COLO668 (cell line): ENCODE measurements around the gene CCNK.

ENCODE experiments used
- DNase-seq: peaks from one replicate; lab custom pipeline; 2025; ENCODE audit not compliant: unreplicated experiment; lab: John Stamatoyannopoulos, UW

CCNK gene

DNA sequence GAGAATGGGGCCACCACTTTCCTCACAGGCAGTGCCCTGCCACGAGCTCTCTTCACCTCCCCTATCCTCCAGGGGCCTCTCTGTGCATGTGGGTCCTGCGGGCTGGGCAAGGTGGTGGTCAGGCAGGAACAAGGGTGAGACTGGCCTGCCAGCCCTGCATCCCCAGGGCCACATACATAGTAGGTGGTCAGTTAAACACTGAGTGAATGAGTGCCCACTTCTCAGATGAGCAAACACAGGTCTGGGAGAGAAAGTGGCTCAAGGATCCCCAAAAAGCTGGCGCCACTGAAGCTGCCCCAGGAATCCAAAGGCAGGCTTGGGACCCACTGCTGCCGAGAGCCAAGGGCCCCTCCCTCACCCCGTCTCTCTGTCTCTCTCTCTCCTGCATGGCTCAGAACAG, 51.1 kb downstream of the CCNK start:
- no peak for DNase-seq

DNA sequence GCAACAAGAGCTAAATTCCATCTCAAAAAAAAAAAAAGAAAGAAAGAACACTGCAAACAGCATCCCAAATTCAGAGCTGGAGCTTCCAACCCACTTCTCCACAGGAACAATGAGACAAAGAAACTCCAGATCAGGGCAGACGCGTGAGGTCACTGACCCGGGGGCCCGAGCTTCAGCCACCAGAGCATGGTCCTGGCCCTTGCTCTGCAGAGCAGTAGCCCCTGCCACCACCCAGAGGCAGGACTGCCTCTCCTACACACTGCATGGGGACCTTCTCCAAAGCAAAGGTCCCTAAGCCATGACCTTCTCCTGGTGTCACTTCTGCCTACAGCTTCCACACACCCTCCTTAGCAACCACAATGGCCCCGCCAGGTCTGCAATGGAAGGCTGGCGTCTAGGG, 53.1 kb downstream of the CCNK start:
- no peak for DNase-seq

- DNase-seq: no peak
Observed at GRCh38 chr14:99534863-99535262, 53.7 kb downstream of the CCNK start.

DNA sequence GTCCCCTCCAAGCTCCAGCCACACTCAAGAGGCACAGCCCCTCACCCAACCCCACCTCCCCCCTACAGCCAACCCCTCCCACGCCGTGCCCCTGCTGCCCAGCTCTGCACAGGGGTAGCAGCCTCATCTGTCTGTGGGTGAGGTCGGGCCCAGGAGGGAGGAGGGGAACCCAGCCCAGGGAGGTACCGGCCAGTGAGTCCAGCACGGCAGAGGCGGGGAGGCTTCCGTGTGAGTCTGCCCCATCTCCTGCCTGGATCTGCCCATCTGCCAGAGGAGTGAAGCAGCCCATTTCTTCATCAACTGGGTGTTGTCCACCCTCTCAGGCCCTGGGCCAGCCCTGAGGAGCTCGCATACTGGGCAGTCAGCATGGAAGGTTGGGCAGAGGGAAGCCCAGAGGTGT, 54.2 kb downstream of the CCNK start:
- no peak for DNase-seq

DNA sequence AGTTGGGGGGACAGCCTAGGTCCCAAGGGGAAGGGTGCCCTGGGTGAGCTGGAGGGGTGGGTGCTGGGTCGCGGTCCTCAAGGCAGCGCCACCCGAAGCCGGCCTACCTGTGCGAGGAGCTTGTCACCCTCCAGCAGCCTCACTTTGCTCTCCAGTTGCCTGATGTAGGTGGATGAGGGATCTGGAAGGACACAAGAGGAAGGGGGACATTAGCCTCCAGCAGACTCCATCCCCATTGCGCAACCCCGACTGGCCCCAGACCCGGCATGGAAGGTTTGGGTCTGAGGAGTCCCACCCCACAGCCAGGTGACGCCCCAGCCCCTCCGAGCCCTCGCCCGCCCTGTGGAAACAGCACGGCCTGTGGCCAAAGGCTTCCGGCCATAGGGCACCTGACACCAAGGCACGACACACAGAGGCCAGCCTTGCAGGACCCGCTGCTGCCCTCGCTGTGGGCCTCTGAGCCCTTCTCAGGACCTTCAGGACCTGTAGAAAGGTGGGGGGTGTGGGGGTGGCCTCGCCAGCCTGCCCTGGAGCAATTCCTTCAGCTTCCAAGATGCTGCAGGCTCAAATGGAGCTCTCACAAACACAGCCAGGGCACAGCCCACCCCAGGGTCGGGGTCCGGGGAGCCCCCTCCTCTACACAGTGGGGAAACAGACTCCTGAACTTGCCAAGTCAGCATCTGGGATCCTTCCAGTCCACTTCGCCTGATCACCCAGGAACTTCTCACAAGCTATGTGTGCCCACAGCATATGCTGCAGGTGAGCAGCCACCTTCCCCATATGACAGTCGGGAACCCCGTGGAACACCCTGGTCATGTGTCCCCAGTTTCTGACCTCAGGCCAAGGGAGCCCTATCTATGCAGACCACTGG, 54.9 kb downstream of the CCNK start:
- DNase-seq: no peak

DNA sequence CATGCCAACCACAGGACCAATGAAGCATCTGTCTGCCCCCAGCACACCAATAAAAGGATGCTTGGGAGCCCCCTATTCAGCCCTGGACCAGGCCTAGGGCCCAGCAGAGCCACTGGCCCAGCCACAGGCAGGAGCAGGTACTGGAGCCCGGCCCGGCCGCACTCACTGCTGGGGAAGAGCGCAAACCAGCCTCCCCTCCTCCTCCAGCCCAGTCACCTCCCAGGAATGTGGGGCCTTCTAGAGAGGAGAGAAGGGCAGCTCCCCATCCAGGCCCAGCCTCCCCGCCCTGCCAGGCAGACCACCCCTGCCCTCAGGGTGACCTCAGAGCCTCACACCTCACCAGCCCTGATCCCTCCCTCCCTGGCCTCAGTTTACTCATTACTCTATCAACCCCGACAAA, 56.2 kb downstream of the CCNK start:
- no peak for DNase-seq

GRCh38 chr14:99538275-99538674, 57.1 kb downstream of the CCNK start:
- no peak for DNase-seq

DNA sequence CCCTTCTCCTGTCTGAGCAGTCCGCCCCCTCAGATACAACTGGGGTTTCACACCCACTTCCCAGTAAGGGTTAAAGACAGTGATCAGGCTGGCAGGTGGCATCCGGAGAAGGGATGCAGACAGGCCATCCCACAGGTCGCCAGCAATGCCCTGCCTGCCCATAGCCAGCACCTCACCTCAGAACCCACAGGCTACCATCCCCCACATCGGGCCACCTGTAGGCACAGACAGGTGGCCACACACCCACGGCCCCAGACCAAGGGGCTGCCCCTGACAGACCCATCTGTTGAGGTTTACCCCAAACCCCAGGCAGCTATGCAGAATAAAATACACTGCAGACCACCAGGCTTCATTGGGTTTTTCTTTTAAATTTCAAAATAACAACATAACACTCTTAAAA, 57.5 kb downstream of the CCNK start:
- DNase-seq: no peak

- no peak for DNase-seq
Observed at GRCh38 chr14:99539491-99539890, 58.3 kb downstream of the CCNK start.

- no peak for DNase-seq
Observed at GRCh38 chr14:99540196-99541032, 59.2 kb downstream of the CCNK start.

- DNase-seq: no peak
Observed at GRCh38 chr14:99541211-99541610, 60.0 kb downstream of the CCNK start.

GRCh38 chr14:99541677-99542470, 60.7 kb downstream of the CCNK start:
- peak; percentile 46 for DNase-seq

- DNase-seq: no peak
Observed at GRCh38 chr14:99542566-99542965, 61.4 kb downstream of the CCNK start.

DNA sequence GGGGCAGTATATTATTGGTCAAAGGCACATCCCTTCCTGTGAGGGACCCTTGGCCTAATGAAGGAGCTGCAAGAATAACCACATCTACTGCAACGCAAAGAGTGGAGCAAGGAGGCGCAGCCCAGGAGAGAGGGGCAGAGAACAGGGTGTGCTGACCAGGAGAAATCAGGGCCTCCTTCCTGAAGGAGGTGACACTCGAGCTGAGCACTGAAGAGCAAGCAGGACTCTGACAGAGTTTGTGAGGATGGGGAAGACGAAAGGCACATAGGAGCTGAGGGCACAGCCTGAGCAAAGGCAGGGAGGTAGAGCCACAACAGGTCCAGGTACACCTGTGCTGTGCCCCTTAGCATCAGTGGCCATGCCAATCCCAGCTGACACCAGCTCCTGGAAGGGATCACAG, 62.2 kb downstream of the CCNK start:
- no peak for DNase-seq

DNA sequence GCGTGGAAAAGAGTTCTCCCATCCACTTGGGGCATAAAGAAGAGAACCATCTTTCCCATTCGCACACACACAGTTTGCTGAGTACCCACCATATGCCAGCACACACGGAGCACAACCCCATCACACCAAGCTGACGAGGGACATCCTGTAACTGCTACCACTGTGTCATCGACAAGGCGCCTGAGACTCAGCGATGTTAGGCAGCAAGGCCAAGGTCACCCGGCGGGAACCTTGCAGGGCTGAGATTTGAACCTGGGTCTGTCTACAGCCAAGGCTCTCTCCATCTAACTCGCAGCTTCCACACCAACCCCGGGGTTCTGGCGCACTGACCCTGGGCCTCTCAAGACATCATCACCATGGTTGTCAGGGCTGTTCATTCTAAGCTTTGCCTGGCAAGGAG, 62.8 kb downstream of the CCNK start:
- DNase-seq: no peak

DNA sequence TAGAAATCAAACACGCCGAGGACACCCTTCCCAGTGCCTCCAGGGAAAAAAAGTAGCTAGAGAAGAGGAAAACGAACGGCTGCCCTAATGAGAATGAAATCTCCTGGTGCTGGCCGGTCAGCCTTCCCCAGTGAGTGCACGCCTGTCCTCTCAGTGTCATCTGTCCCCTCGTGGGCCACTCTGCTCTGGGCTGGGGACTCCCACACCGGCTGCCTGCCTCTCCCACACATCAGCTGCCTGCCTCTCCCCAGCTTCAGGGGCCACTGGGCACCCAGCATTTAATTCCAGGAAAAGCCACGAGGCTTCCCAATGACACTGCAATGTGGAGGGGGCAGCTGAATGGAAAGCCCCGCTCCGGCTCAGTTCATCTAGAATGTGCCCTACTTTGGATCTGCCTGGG, 63.8 kb downstream of the CCNK start:
- DNase-seq: no peak

- DNase-seq: no peak
Observed at GRCh38 chr14:99545586-99545985, 64.4 kb downstream of the CCNK start.

- no peak for DNase-seq
Observed at GRCh38 chr14:99546234-99546879, 65.1 kb downstream of the CCNK start.

DNA sequence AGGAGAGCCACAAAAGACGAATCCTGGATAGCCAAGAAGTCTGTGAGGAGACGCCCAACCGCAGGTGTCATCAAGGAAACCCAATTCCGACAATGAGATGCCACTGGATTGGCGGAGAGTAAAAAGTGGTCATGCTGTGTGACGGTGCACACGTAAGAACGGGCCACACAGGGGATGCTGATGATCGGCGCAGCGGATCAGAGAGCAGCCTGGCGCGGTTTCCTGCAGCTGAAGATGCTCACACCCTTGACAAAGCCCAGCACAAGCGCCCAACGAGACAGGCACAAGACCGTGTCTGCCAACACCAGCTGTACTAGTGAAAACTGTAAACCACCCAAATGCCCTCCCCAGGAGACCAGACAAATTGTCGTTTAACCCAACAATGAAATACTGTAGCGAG, 67.0 kb downstream of the CCNK start:
- DNase-seq: no peak

- no peak for DNase-seq
Observed at GRCh38 chr14:99548871-99549515, 67.8 kb downstream of the CCNK start.
